Endothelial cell of umbilical vein (primary cell): ENCODE measurements around the gene VPS11.

Experiments used
- CTCF ChIP-seq, 2 donors: IDR thresholded peaks; 1 replicate in 1 of 2; 2 replicates in 1 of 2; pipeline ENCODE4 v1.5.1; 2011; ENCODE audit warnings: low read length in 2 of 2, mild to moderate bottlenecking in 2 of 2, moderate library complexity in 2 of 2, control low read depth in 1 of 2, inconsistent platforms in 1 of 2, low read depth in 1 of 2; ENCODE audit not compliant: insufficient read depth in 1 of 2; ENCODE audit errors: extremely low read depth in 1 of 2
- GATA2 ChIP-seq: IDR thresholded peaks from 2 replicates; pipeline ENCODE4 v1.7.0; 2011; ENCODE audit warnings: low read depth, mild to moderate bottlenecking, moderate library complexity, mixed read lengths, low read length; ENCODE audit not compliant: insufficient read length, insufficient read depth
- MAX ChIP-seq: IDR thresholded peaks from 2 replicates; pipeline ENCODE4 v1.6.1; 2011; ENCODE audit not compliant: insufficient read depth, insufficient read length
- POLR2A ChIP-seq: IDR thresholded peaks from 2 replicates; pipeline ENCODE4 v1.6.1; 2012; ENCODE audit warnings: low read depth, mild to moderate bottlenecking, control low read depth, low read length
- POLR2AphosphoS5 ChIP-seq: IDR thresholded peaks from 2 replicates; pipeline ENCODE4 v1.6.1; 2012; ENCODE audit warnings: low read depth, mild to moderate bottlenecking, control low read depth, low read length, moderate library complexity; ENCODE audit not compliant: insufficient read depth

- TF ChIP-seq CTCF (IDR thresholded peaks at IDR 0.05; ENCODE audit: extremely low read depth in 1 of 2, insufficient read depth in 1 of 2, low read depth in 1 of 2, low read length in 2 of 2) (no peak), POLR2A (no peak), MAX (no peak), POLR2AphosphoS5 (no peak), GATA2 (no peak)
These were observed 47.6 kb upstream of the VPS11 start for GRCh38 chr11:119019996-119020395.
